T-helper 2 cell treated with Interferon-gamma antibody and Interleukin-4, amounts not matched to agents 5 μg/mL and 100 μg/mL, for 36 hours (primary cell): ENCODE results near the gene SCYGR3.

ENCODE experiments used
- DNase-seq: peaks from one replicate; pipeline ENCODE4 v3.0.0; 2021; ENCODE audit warnings: low spot score
- H3K27ac Mint-ChIP-seq: one replicate; pipeline ENCODE4 v1.8.0; 2021; ENCODE audit warnings: mild to moderate bottlenecking, mixed read lengths
- H3K27me3 Mint-ChIP-seq: one replicate; pipeline ENCODE4 v1.8.0; 2021; ENCODE audit warnings: low read depth, mixed read lengths
- H3K36me3 Mint-ChIP-seq: one replicate; pipeline ENCODE4 v1.8.0; 2021; ENCODE audit warnings: low read depth, mixed read lengths
- H3K4me1 Mint-ChIP-seq: one replicate; pipeline ENCODE4 v1.8.0; 2021; ENCODE audit warnings: low read depth, mixed read lengths
- H3K4me3 Mint-ChIP-seq: one replicate; pipeline ENCODE4 v1.8.0; 2022; ENCODE audit warnings: mild to moderate bottlenecking, moderate library complexity, mixed read lengths
- H3K9me3 Mint-ChIP-seq: one replicate; pipeline ENCODE4 v1.8.0; 2021; ENCODE audit warnings: mixed read lengths

Gene SCYGR3, protein sequence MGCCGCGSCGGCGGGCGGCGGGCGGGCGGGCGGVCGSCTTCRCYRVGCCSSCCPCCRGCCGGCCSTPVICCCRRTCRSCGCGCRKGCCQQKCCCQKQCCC

DNA sequence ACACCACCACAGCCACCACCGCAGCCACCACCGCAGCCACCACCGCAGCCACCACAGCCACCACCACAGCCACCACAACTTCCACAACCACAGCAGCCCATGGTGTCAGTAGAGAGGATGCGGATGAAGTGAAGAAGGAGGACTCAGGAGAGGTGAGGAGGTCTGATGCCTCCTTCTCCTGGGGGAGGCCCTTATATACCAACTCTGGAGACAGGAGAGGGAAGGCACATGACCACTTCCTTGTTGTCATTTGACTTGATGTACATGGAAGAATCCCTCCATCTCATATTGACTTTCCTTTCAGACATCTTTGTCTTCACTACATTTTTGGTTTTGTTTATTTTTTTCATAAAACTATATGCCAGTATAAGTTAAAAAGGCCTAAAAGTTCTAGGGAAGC, at the start of gene SCYGR3:
TSS of gene SCYGR3 (minus strand) at position 101 of the 400 bp plus-strand sequence. CDS start at position 101, 0 bp downstream.
- DNase-seq = no peak
- Mint-ChIP-seq H3K4me3 (no peak within 1 kb of the TSS), H3K4me1 (peaks cover 3% of the 10 kb centered on the region), H3K36me3 (no peaks in the 10 kb centered on the region), H3K27ac (no peak within 1 kb of the TSS), H3K9me3 (no peaks in the 10 kb centered on the region), H3K27me3 (peaks cover 13% of the 10 kb centered on the region)

DNA sequence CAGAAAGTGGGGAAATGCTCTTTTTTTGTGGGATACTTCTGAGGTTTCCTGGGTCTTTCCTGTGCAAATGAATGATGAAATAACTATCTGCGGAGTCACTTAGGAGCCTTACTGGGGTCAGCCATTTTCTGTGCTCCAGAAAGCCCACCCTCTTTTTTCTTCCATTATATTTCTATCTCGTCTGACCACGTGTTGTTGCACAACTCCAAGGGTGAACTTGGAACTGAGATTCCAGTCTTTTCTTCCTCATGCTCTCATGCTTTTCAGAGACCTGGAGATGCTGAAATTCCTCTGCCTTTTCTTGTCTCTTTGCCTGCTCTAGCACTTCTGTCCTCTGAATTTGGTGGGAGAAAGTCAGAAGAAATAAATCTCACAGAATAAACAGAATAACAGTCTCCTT, 47.2 kb upstream of the SCYGR3 start:
- no peaks in the 10 kb centered on the region for H3K27me3 Mint-ChIP-seq
- no peak for DNase-seq
- H3K4me3 Mint-ChIP-seq = no peak overlapping the region
- H3K36me3 Mint-ChIP-seq = no peaks in the 10 kb centered on the region
- H3K9me3 Mint-ChIP-seq = no peaks in the 10 kb centered on the region
- no peak overlapping the region for H3K27ac Mint-ChIP-seq
- no peaks in the 10 kb centered on the region for H3K4me1 Mint-ChIP-seq

DNA sequence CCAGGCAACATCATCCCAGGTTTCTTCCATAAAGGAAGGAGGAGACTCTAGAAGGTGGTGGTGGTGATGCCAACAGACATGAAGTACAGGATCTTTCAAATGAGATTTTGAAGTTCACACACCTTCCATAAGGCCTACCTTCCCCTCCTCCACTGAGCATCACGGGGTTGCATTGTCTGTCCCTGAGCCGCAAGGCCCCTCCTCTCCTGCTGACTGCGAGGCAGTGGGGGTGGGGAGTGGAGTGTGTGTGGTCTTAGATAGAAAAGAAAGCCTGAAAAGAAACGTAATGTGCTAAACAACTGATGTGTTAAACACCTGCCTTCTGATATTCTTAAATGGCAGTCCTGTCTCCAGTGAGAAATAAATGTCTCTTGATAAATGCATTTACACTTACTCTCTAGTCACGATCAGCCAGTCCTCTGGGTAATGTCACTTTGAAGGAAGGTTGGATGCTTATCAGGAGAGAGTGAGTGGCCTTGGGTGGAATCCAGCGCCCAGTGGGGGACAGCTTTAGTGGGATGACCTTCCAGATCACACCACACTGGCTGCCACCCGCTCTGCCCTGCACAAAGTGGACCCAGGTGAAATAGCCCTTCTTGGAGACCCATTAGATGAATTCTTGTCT, 46.5 kb upstream of the SCYGR3 start:
- no peak for DNase-seq
- Mint-ChIP-seq H3K4me1 (no peaks in the 10 kb centered on the region), H3K9me3 (no peaks in the 10 kb centered on the region), H3K36me3 (no peaks in the 10 kb centered on the region), H3K27me3 (no peaks in the 10 kb centered on the region), H3K4me3 (no peak overlapping the region), H3K27ac (no peak overlapping the region)

DNA sequence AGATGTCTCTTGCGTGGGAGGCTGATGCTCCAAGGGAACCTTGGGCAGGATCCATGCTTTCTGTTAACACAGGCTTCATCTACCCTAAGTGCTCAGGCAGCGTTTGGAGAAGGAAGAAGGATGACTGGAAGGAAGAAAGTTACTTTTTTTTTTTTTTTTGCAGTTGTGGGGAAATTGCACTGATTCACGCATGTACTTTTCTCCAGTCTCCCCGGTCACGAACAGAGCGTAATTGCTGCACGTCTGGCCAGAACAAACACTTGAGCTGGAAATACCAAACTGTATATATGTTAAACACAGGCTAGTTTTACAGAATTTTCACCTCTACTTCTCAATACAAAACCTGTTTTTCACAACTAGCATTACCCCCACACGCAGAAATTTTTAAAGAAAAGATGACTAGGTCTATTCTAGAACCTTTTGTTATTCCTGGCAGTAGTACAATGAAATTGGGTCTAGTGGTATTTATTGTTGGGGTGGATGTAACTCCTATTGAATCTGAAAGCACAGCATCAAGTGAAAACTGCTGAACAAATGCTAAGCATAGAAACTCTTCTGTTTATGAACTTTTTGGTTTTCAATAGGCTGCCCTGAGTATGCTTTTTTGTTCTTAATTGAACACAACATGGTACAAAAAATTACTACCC, 42.7 kb upstream of the SCYGR3 start:
- Mint-ChIP-seq H3K27me3 (peaks cover 3% of the 10 kb centered on the region), H3K36me3 (no peaks in the 10 kb centered on the region), H3K4me3 (no peak overlapping the region), H3K9me3 (no peaks in the 10 kb centered on the region), H3K4me1 (no peaks in the 10 kb centered on the region), H3K27ac (no peak overlapping the region)
- no peak for DNase-seq

DNA sequence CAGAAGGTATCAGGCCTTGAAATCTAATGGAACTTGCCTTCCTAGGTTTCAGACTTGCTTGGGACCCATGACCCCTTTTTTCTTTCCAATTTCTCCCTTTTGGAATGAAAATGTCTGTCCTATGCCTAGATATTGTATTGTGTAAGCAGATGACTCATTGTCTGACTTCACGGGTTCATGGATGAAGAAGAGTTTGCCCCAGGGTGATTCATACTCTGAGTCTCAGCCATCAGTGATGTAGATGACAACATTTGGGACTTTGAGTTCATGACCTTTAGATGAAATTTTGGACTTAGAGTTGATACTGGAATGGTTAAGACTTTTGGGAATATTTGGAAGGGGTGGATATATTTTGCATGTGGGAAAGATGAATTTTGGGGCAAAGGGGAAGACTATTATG, 40.8 kb upstream of the SCYGR3 start:
- Mint-ChIP-seq H3K36me3 (no peaks in the 10 kb centered on the region), H3K27me3 (peaks cover 5% of the 10 kb centered on the region), H3K27ac (no peak overlapping the region), H3K4me3 (no peak overlapping the region), H3K4me1 (no peaks in the 10 kb centered on the region), H3K9me3 (no peaks in the 10 kb centered on the region)
- no peak for DNase-seq

DNA sequence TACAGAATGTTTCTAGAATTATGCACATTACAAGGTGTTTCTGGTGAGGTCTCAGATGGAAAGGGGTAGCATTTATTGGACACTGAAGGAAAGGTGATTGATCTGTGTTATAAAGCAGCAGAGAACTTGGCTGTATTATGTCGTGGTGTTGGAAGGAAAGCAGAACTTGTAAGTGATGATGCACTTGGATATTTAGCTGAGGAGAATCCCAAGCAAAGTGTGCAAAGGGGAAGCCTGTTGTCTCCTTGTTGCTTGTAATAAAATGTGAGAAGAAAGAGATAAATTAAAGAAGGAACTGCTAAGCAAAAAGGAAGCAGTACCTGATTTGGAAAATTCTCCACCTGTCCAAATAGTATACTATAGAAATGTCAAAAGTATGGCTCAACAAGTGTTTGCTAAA, 39.8 kb upstream of the SCYGR3 start:
- Mint-ChIP-seq H3K4me1 (no peaks in the 10 kb centered on the region), H3K36me3 (no peaks in the 10 kb centered on the region), H3K27me3 (peaks cover 5% of the 10 kb centered on the region), H3K4me3 (no peak overlapping the region), H3K27ac (no peak overlapping the region), H3K9me3 (no peaks in the 10 kb centered on the region)
- no peak for DNase-seq

DNA sequence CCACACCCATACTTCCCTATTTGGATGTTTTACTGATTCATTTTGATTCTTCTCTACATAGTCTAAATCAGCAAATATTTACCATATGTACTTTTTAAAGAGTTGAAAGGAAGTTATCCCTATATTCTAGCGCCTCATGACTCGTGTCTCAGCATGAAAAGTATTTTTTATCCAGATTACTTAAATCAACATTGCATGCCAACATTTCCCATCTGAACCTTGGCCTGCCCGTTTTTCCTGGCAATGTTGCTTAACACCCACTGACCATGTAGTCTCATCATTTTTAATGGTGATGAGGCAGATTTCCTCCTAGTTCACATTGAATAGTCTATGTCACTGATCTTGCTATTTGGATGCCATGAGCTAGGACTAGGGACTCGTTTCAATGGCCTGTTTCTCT, 38.8 kb upstream of the SCYGR3 start:
- no peak for DNase-seq
- no peaks in the 10 kb centered on the region for H3K9me3 Mint-ChIP-seq
- H3K4me3 Mint-ChIP-seq = no peak overlapping the region
- H3K36me3 Mint-ChIP-seq = no peaks in the 10 kb centered on the region
- H3K27me3 Mint-ChIP-seq = peaks cover 5% of the 10 kb centered on the region
- H3K4me1 Mint-ChIP-seq = no peaks in the 10 kb centered on the region
- H3K27ac Mint-ChIP-seq = no peak overlapping the region

DNA sequence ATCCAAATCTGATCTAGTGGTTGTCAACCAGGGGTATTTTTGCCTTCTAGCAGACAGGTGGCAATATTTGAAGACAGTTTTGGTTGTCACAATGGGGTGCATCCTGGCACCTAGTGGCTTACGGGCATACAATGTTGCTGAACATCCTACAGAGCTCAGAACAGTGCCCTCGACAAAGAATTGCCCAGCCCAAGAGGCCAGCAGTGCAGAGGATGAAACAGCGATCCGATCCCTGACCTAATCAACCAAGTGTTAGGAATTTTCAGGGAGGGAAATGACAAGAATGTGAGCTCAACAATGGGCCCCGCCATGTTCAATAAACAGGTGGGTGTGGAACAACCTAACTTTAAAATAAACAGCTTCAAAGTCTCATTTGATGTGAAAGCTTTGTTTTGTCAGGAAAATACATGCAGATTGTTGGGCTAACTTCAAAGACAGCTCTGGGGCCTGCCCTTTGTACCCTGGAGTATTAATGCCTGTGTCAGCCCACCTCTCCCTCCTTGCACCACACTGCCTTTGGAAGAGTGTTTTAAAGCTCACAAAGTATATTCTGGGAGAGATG, 29.4 kb upstream of the SCYGR3 start:
- Mint-ChIP-seq H3K36me3 (no peaks in the 10 kb centered on the region), H3K9me3 (no peaks in the 10 kb centered on the region), H3K4me1 (no peaks in the 10 kb centered on the region), H3K27ac (no peak overlapping the region), H3K27me3 (peaks cover 3% of the 10 kb centered on the region), H3K4me3 (no peak overlapping the region)
- no peak for DNase-seq

DNA sequence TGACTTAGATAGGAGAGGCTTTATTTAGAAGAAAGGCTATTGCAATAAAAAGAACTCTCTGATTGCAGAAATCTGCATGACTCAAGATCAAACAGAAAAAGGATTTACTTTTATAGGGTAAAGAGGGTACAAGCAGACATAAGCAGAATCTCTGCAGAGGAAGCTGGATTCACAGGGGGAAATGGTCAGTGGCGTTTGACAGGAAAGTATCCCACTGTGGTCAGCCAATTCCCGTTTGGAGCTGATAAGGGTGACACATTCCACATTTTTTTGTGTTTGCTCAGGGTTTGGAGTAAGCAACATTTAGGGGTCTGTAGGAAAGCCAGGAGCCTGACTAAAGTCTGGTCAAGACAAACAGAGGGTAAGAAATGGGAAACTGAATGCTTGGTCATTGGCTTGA, 28.0 kb upstream of the SCYGR3 start:
- Mint-ChIP-seq H3K4me1 (no peaks in the 10 kb centered on the region), H3K27ac (no peak overlapping the region), H3K36me3 (no peaks in the 10 kb centered on the region), H3K9me3 (no peaks in the 10 kb centered on the region), H3K27me3 (peaks cover 3% of the 10 kb centered on the region), H3K4me3 (no peak overlapping the region)
- DNase-seq = no peak

DNA sequence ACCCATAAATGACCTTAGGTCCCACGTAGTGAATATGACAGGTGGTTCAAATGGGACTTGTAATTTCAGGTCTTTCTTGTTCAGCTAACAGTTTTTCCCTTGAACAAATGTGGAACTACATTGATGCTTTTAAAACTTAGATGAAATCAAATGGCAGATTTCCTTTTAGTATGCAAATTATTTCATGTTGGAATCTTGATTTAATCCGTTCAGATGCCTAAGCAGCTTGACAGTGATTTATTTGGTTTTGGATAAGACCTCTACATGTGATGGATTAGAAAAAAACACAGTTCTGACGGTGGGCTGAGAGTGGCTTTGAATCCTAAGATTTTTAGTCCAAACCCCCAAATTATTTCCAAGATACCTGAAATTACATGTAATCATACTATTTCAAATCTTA, 19.6 kb upstream of the SCYGR3 start:
- no peak overlapping the region for H3K4me3 Mint-ChIP-seq
- H3K4me1 Mint-ChIP-seq = no peaks in the 10 kb centered on the region
- peaks cover 3% of the 10 kb centered on the region for H3K27me3 Mint-ChIP-seq
- H3K36me3 Mint-ChIP-seq = no peaks in the 10 kb centered on the region
- DNase-seq = no peak
- no peaks in the 10 kb centered on the region for H3K9me3 Mint-ChIP-seq
- no peak overlapping the region for H3K27ac Mint-ChIP-seq

DNA sequence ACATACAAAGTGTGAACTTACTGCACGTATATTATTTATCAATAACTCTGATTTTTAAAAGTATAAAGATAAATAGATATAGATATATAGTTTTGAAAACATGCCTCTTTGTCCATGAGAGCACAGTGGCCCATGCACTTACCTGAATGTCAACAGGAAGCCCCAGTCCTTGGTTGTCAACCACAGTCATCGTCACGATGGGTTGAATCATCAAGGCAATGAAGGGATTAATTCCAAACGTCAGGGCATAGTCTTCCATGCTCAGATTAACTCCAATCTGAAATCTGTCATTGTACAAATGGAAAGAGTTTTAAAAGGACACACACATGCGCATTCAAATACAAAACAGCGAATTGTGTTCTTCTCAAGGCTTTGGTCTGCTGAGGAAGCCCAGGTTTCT, 18.2 kb upstream of the SCYGR3 start:
- no peak overlapping the region for H3K27ac Mint-ChIP-seq
- no peak overlapping the region for H3K4me3 Mint-ChIP-seq

DNA sequence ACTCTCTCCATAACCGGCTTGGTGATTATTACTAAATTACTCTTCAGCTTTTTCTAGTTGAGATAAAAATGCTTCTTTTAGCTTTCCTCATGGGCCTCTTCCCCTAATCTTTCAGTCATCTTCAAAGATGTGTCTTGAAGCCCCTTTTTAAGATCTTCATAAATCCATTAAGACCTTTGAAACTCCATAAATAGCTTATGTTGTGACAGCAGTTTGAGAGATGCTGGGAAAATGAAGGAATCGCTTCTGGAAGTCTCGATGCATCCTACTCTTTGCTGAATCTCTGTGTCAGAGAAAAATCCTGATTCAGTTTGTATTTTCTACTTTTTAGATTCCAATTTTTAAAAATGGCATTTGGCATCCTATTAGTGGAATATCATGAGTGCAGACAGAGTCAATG, 15.7 kb upstream of the SCYGR3 start:
- H3K36me3 Mint-ChIP-seq = no peaks in the 10 kb centered on the region
- no peak overlapping the region for H3K4me3 Mint-ChIP-seq
- H3K9me3 Mint-ChIP-seq = no peaks in the 10 kb centered on the region
- no peaks in the 10 kb centered on the region for H3K4me1 Mint-ChIP-seq
- H3K27ac Mint-ChIP-seq = no peak overlapping the region
- peaks cover 10% of the 10 kb centered on the region for H3K27me3 Mint-ChIP-seq
- DNase-seq = no peak

More for the DNA sequence above, 18.2 kb upstream of the SCYGR3 start:
- no peaks in the 10 kb centered on the region for H3K9me3 Mint-ChIP-seq
- no peak for DNase-seq
- H3K4me1 Mint-ChIP-seq = no peaks in the 10 kb centered on the region
- no peaks in the 10 kb centered on the region for H3K36me3 Mint-ChIP-seq
- peaks cover 8% of the 10 kb centered on the region for H3K27me3 Mint-ChIP-seq

DNA sequence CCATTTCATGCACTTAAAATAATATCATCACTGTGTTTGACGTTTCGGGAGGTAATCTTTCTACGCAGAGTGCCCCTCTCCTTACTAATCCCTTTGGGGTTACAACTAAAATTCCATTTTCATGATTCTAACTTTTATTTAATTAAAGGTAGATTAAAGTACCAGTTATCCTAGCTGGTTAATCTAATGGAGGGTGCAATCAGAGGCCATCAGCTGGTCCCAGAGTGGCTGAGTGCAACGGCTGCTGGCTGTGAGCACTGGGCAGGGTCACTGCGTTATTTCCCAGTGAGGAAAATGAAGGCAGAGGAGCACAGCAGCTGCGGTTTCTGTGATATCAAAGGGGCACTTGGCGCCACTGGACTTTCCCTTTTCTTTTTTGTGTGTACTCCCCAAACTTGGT, 14.8 kb upstream of the SCYGR3 start:
- Mint-ChIP-seq H3K9me3 (no peaks in the 10 kb centered on the region), H3K36me3 (no peaks in the 10 kb centered on the region), H3K27me3 (peaks cover 10% of the 10 kb centered on the region), H3K4me3 (no peak overlapping the region), H3K27ac (no peak overlapping the region), H3K4me1 (no peaks in the 10 kb centered on the region)
- DNase-seq = no peak

DNA sequence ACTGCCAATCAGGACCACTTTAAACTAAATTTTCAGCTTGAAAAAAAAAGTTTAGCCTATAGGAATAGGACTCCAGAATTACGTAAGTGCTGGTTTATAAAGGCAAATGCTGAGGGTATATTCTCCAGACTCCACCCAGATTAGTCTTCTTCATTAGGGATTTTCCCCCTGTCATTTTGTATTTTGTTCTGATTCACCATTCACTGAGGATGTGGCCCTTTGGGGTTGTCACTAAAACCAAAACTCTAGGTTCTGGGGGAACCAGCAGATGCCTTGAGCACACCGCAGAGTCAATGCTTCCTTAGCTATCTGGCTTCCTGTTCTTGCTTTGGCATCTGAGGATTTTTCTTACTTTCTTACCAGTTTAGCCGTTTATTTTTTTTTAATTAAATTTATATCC, 13.1 kb upstream of the SCYGR3 start:
- Mint-ChIP-seq H3K27ac (no peak overlapping the region), H3K27me3 (peaks cover 10% of the 10 kb centered on the region), H3K4me1 (no peaks in the 10 kb centered on the region), H3K4me3 (no peak overlapping the region), H3K36me3 (no peaks in the 10 kb centered on the region), H3K9me3 (no peaks in the 10 kb centered on the region)
- DNase-seq = no peak
